NCI-H748 (cell line): ENCODE measurements around the gene TBCCD1.
"Not testable (repeated sequence)": the region's sequence is repeated elsewhere in the genome, so short reads cannot be mapped to it uniquely, and the experiment has no call there.

Experiments
- DNase-seq: peaks from one replicate; lab custom pipeline; 2025; ENCODE audit not compliant: unreplicated experiment; lab: John Stamatoyannopoulos, UW

TBCCD1 gene

DNA sequence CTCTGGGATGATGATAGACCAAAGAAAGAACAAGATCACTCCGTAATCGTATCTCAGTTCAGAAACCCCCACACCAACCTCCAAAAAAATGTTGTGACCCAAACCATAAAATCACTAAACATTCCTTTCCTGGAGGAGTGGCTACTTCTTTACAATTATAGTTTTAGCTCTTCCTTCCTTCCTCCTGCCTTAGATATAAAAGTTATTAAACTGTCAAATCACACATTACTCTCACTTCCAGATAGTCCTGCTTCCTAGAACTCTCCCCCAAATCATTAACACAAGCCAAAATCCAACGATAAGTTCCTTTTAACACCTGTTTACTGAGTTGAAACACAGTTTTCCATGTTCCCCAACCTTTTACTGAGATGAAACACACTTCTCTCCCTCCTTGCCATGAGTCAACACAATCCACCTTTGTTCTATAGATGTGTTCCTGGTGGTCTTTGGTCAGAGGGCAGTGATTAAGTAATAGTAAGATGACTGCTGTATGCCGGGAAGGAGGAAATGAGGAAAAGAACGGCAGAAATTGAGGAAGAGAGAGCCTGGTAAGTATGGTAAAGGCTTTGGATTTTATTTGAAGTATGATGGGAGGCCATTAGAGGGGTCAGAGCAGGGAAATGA lies 14.6 kb downstream of the TBCCD1 start:
- no peak for DNase-seq

DNA sequence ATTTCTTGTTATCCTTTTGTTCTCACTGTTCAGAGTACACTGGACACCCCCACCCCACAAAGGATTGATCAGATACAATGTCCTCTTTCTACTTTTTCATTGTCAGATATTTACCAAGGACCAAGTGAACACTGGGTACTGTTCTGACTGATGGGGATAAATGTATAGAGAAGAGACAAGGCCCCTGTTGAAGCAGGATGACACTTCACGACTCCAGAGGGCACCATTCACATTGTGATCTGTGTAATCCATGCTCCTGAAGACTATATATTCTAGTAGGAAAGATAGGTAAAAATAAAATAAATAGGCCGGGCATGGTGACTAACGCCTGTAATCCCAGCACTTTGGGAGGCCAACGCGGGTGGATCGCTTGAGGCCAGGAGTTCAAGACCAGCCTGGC lies 15.8 kb downstream of the TBCCD1 start:
- no peak for DNase-seq

- no peak for DNase-seq
These were observed 17.6 kb downstream of the TBCCD1 start for GRCh38 chr3:186549497-186549896.

DNA sequence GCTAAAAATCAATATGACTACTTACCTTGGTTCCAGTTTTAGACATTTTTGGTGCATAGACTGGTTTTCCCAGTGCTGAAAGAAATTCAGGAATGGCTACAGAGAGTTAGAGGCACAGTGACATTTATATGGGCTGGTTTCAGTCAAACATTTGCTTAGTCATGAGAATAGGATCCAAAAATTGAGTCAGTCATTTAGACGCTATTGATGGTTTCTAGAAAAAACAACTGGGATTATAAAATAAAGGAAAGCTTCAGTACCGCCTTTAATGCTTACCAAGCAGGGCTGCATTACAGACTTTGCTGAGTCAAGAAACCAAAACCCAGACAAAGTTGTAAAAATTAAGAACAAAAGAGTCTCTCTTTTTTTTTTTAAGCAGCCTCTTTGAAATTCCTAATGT lies 22.9 kb downstream of the TBCCD1 start, which contains the start of gene CRYGS:
Gene CRYGS (minus strand): TSS at position 100 of the 400 bp plus-strand sequence. CDS start 54 bp downstream, at position 46.
- no peak for DNase-seq

DNA sequence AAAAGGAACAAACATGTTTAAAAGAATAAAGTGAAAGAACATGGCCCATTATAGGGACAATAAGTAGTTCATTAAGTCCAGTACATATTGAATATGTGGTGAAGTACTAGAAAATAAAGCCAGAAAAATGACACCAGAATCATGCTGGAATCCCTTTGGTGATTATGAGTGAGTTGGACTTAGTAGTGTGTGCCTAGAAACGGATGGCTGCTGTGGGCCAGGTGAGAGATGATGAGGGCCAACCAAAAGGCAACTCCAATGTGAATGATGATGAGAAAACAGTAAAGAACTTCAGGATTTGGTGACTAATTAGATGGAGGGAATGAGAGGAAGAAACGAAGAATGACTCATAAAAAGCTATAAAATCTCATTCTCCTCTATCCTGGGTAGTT lies 26.3 kb downstream of the TBCCD1 start:
- DNase-seq = no peak

DNA sequence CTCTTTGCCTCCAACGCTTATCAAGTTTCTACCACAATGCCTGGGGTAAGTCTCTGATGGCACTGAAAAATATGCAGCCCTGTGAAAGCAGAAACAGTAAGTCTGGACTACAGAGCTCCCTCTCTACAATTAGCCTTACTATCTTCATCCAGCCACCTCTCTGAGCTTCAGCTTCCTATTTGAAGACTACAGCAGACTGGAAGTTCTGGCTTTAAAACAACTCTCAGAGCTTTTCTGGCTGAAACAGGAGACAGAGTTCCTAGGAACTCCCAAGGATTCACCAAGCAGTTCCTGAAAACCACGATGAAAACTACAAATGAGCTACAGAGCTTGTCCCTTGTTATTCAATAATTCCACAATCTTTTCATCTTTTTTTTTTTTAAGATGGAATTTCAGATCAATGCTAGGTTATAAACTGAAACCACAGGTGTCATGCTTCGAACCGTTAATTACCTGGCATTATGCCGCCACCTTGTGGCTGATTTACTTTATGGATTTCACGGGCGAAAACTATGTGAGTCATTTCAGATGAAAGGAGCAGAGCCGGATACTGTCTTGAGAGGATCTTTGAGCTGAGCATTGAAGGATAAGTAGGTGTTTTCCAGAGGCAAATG lies 26.8 kb downstream of the TBCCD1 start:
- peak; percentile 37 for DNase-seq

- DNase-seq = no peak
These were observed 28.4 kb downstream of the TBCCD1 start for GRCh38 chr3:186538779-186539178.

GRCh38 chr3:186536883-186537844 lies 30.0 kb downstream of the TBCCD1 start:
- DNase-seq = no peak

DNA sequence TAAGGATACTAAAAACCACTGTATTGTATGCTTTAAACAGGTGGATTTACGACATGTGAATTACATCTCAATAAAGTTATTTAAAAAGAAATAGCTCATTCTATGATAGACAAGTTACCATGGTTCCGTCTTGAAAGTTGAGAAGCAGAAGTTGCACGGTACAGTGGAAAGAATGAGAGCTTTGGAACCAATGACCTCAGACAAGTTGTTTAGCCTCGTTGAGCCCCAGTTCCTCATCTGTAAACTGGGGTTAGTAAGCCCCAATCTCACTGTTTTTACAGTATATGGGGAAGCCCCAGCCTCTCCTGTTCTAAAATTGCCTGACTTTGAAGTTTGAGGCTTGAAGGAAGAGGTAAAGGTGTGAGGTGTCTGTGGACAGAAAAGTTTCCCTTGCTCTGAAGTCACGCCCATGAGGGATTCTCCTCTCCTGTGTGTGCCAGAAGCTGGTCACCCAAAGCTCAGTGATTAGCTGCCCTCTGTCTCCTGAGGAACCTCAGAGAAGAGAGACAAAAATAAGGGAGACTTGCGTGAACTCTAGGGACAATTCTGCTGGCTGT lies 32.9 kb downstream of the TBCCD1 start:
- DNase-seq = no peak

- no peak for DNase-seq
These were observed 34.5 kb downstream of the TBCCD1 start for GRCh38 chr3:186532598-186533072.

GRCh38 chr3:186531694-186532093 lies 35.4 kb downstream of the TBCCD1 start:
- DNase-seq = not testable (repeated sequence)

DNA sequence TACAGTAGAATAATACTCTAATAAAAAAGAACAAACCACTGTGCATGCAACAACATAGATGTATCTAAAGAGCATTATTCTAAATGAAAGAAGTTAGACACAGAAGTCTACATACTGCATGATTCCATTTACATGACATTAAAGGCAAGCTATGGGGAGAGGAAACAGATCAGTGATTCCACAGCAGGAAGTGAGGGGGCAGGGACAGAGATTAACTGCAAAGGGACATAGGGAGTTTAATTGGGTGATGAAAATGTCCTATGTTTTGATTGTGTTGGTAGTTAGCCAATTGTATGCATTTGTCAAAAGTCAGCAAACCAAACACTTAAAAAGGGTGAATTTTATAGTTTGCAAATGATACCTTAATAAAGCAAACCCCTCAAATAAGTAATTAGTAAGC lies 36.7 kb downstream of the TBCCD1 start:
- no peak for DNase-seq

DNA sequence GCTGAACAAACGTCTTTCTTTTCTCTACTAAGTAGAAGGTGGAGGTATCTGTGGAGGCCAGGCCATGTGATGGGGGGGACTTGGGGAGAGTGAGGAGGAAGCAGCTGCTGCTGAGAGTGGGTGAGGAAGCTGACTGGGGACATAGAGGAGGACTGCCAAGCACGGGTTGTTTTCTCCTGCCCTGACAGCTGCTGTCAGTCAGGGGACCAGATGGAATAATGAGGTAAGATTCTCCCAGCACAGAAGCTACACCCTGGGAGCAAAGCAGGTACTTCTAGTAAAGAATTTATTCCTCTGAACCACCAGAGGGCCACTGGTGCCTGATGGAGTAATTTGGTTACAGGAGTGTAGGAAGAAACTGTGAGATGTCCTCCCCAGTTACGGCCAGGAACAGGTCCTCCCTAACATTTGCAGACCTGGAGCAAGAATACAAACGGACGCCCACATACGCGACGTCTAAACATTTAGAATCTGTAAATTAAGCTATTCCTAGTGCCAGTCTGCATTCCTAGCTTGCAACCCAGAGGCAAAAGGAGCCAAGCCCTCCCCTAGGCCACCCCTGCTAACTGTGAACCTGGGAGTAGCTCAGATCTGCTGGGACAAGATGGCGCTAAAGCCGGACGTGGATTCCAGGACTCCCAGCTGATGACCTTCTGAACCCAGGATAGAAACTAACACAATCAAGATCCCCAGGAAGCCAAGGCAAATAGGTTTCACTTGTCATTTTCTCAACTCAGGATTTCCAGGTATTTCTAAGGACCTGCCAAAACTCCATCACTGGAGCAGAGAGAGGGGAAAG lies 37.7 kb downstream of the TBCCD1 start:
- DNase-seq = no peak

DNA sequence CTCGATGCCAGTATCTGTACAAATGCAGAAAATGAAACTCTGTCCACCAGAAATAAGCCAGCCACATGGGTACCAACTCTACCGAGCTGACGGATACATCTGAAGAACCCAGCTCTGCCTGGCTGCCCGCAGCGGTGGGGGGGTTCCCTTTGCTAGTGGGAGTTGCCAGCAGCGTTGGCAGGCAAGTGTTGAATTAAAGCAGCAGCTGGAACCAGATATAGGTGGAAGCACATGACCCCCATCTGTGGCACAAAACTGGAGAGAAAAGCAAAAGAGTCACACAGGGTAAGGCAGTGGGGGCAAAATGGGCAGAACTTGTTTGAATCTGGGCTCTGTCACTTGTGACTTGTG lies 40.9 kb downstream of the TBCCD1 start:
- no peak for DNase-seq

GRCh38 chr3:186525369-186526255 lies 41.5 kb downstream of the TBCCD1 start:
- no peak for DNase-seq

DNA sequence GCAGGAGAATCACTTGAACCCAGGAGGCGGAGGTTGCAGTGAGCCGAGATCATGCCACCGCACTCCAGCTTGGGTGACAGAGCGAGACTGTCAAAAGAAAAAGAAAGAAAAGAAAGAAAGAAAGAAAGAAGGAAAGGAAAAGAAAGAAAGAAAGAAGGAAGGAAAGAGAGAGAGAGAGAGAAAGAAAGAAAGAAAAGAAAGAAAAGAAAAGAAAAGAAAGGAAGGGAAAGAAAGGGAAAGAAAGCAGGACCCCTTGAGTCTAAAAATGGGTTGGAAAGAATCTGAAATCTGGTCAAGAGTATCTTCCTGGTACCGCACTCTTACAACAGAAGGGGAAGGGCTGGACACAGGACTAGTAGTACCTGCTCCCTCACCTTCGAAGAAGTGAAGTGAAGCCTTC lies 42.5 kb downstream of the TBCCD1 start:
- no peak for DNase-seq

GRCh38 chr3:186523434-186523833 lies 43.7 kb downstream of the TBCCD1 start:
- no peak for DNase-seq

- no peak for DNase-seq
These were observed 44.1 kb downstream of the TBCCD1 start for GRCh38 chr3:186523022-186523421.

DNA sequence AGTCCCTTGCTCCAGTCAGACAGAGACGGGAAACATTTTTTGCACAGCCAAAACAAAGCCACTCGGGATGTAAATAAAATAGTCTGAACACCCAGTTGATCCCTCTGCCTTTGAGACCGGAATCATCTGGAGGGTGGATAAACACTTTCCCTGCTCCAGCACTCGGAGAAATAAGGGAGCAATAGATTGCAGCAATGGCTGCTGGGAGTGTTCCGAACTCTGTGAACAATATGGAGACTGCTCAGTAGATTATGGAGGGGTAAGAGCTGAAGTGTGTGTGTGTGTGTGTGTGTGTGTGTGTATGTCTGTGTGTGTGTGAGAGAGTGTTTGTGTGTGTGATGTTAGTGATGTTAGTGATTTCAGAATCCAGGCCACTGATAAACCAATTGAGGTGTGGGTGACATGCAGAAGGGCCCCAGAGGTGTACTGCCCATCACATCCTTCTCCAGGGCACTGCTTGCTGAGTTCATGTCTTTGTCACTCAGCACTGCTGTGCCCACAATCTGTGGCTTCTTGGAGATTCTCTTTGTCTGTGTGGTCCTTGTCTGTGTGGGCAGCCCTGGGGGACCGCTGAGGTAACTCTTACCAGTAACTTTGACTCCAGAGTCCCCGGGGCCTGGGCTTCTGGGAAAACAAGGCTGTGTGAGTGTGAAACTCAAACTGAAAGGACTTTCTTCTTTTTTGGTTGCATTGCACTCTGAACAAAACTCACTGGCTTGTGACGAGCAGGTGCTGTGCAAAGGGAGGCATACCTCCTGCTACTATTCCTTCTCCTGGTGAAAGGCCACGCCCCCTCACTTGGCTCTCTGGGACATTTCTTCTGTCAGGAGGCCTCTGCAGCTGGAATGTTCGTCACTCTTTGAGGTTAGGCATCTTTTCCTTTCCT lies 45.9 kb downstream of the TBCCD1 start:
- DNase-seq = no peak
